Dermis blood vessel endothelial cell (primary cell): ENCODE measurements around the gene C1orf53. TPM values are rescaled to one million over a fixed set of nuclear protein-coding genes. Genes with fewer than 3 reads are reported as not detected.

Source experiments
- DNase-seq: peaks from one replicate; pipeline ENCODE4 v3.0.0; 2010
- total RNA-seq: library from RNA; depleted of rRNA; stranded (reverse); fragments of >200 nt; gene quantifications from 2 replicates; pipeline ENCODE4 v1.2.3, GENCODE V29; 2014

C1orf53 gene
- total RNA-seq, 1 donor from 2014 or later = 2.7 TPM

GRCh38 chr1:197908716-197909220 lies 6.3 kb downstream of the C1orf53 start:
- no peak for DNase-seq

GRCh38 chr1:197909384-197909783 lies 7.0 kb downstream of the C1orf53 start:
- no peak for DNase-seq

DNA sequence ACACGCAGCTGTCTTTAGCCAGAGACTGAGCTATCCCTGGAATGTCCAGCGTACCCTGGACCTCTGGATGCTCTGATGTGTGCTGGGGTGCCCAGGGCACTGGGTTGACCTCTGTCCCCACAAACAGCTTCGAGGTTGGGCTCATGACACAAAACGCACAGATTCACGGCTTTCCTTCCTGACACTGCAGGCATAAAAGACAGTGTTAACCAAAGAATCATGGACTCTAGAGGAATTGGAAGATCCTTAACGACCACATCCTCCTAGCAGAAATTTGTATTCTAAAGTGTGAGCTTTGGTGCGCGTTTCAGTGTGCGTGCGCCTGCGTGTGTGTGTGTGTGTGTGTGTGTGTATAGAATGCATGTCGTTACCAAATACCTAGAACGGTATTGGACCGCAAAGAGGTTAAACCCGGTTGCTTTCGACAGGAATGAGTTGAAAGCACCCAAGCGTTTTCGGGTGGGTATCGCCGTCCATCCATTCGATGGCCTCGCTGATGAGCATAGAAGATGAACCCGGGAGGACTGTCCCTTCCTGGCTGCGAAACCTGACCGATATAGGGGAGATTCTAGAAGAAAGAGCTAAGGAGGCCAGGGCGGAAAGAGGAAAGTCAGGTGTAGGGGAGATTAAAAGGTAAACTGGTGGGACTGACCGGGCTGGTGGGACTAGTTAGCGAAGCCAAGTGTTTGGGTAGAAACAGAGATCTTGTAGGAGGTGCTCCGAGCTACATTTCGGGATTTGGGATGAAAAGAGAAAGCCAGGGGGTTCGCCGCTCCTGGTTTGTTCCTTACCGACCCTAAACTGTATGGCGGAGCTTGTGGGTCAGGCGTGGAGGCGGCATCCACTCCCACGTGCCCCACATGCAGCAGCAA lies 7.9 kb downstream of the C1orf53 start:
- DNase-seq = no peak

GRCh38 chr1:197911111-197911856 lies 8.9 kb downstream of the C1orf53 start:
- no peak for DNase-seq

DNA sequence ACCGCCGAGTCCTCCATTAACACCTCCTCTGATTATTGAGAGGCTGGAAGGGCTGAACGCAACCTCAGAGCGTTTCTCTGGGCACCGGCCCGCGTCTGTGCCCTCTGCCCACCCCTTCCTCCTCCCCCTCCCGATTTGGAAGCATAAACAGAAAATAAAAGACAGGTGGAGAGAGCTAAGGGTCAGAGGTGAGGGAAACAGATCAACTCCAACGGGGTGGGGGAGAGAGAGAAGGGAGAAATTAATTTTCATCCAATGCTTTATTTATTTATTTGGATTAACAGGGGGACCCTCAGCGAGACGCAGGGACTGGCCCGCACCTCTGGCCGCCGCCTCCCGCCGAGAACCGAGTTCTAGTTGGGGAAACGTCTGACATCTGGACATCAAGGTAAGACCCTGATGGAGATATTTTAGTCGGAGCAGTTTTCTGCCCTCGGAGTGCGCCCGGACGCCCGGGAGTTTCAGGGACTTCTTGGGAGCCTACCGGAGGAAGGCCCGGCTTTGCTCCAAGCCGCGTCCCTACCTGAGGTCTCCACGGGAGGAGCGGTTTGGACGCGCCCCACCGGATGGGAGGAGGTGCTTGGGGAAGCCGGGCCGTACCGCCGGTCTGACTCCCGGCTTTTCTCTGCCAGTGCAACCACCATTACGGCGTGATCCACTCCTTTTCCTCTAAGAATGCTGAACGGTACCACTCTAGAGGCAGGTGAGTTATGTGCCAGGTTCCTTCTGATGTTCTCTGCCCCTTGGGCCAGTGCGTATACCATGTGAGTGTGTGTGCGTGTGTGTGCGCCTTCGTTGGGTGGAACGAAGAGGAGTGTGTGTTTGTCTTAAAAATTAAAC lies 9.6 kb downstream of the C1orf53 start:
- DNase-seq = no peak

DNA sequence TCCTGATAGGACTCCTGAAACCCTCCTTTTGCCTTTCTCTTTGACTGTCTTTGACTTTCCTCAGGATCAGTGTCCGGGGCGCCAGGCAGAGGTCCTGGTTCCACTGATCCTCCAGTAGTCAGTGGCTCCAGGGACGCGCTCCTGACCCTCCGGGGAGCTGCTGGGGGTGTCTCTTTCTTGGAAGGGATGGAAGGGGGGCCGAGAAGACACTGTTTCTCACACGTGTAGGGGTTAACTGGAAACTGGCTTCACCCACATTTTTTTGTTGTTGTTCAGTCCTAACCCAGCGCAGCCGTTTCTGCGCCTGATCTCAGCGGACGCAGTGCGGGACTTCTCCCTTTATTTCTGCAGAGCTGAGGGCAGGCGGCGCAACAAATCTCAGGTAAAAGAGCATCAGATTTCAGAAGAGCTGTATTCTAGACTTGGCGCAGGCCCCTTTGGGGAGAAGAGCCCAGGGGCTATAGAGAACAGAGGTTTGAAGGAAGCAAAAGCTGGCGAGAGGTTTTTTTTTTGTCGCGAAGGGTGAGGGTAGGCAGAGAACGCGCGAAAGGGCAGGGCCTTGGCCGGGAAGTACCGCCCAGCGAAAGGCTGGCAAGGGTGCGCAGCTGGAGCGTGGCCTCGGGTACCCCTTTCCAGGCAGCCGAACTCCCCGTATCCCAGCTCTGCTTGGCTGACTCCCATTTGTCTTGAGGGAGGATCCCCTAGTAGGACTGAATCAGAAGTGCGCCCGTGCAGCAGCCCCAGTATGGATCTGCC lies 10.5 kb downstream of the C1orf53 start:
- DNase-seq = no peak

GRCh38 chr1:197913495-197914276 lies 11.3 kb downstream of the C1orf53 start:
- DNase-seq = no peak

DNA sequence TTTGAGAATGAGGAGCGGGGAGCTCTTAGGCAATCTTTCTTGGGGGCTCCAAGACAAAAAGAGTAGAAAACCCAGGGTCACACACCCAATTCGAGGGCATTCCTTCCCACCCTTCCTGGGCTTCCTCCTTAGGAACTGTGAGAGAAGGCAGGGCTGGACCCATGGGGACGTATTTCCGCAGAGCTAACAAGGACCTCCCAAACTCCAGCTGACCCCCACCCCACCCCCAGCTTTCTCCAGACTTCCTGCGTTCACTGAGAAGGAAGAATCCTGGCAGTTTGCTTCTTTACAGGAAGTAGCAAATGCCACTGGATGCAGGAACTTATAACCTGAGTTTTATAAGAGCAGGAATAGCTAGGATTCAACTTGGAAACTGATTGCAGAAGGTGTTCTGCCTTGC lies 12.1 kb downstream of the C1orf53 start:
- no peak for DNase-seq

DNA sequence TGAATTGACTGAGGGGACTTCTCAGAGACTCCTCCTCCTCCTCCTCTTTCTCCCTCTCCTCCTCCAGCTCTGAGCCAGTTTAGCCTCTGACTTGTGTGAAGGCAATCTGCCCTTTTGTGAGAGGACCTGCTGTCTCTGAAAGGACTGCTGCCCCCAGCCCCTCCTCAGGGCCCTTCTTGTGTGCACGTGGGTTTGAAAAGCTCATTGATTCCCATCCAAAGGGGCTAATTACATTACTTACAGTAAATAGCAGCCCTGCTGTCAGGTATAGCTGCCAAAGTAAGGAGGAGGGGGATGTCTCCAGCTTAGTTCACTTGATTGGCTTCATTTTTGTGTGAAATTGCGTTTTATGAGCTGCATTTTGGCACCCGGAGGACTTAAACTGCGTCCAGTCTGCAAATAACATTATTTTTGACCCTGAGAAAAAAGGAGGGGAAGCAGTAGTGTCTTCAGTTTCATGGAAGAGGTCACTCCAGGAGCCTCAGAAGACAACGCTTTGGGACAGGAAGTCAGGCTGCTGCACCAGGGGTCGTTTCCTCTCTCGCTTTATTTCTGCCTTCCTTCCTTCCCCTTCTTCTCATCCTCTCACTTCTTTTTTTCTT lies 12.9 kb downstream of the C1orf53 start:
- DNase-seq = no peak

DNA sequence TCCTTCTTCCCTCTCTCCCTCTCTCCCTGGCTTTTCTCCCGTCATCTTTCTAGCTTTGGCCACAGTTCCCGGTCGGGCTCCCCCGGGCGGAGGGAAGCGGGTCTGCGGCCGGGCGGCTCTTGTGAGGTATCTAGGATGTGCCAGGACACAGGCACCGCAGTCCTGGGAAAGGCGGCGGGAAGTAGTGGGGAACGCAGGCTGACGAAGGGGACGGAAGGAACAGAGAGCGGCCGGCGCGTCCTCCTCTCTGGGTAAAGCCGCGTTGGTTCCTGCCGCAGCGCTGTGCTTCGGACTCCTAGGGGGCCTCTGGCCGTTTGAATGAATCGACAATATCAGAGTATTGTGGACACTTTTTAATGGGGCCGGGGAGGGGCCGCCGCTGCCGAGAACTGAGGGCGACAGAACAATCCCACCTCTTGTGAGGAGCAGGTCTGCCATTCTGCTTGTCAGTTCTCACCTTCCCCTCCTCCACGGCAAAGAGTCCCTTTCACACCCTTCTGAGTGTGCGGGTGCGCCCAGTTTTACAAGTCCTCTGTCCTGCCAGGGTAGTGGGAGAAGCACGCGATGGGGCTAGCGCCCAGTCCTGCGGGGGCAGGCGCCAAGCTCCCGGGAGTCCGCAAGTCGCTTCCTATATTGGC lies 13.6 kb downstream of the C1orf53 start:
- DNase-seq = peak; percentile 59

- no peak for DNase-seq
Observed at GRCh38 chr1:197916500-197916983, 14.1 kb downstream of the C1orf53 start.

- peak; percentile 29 for DNase-seq
Observed at GRCh38 chr1:197917805-197918651, 15.6 kb downstream of the C1orf53 start.

- no peak for DNase-seq
Observed at GRCh38 chr1:197918807-197919345, 16.4 kb downstream of the C1orf53 start.

GRCh38 chr1:197919346-197920066 lies 17.1 kb downstream of the C1orf53 start:
- no peak for DNase-seq

GRCh38 chr1:197920067-197920396 lies 17.6 kb downstream of the C1orf53 start:
- no peak for DNase-seq

GRCh38 chr1:197920414-197921117 lies 18.1 kb downstream of the C1orf53 start:
- no peak for DNase-seq
